ENCODE data around the gene APCDD1L. TPM values are rescaled to one million over a fixed set of nuclear protein-coding genes. Genes with fewer than 3 reads are reported as not detected.

Gene APCDD1L
- total and polyA plus RNA-seq, 4 donors = 1.3 to 14.6 (median 2.0) TPM

- ATAC-seq (ENCODE audit: low FRiP score) = peak; percentile 53
- H3K27ac ChIP-seq (ENCODE audit: low read depth in 1 of 2, low read length in 2 of 2) = no peak overlapping the region
Observed at GRCh38 chr20:58553841-58554240, 38.6 kb upstream of the APCDD1L start.

GRCh38 chr20:58553166-58553696, 38.0 kb upstream of the APCDD1L start:
- no peaks in the 10 kb centered on the region for H3K36me3 ChIP-seq (ENCODE audit: control insufficient read depth in 1 of 2, insufficient read depth in 2 of 2, low read length in 1 of 2)
- H3K27ac ChIP-seq (ENCODE audit: low read depth in 1 of 2, low read length in 2 of 2) = no peak overlapping the region
- intact Hi-C loops (cut with DNase I) = no loop called here
- DNase-seq = no peak
- H3K4me1 ChIP-seq (ENCODE audit: control insufficient read depth in 1 of 2, insufficient read depth in 2 of 2, low read length in 2 of 2) = no peaks in the 10 kb centered on the region
- H3K27me3 ChIP-seq (ENCODE audit: control insufficient read depth in 1 of 2, insufficient read depth in 2 of 2, low read length in 1 of 2) = no peaks in the 10 kb centered on the region
- 98 to 100% methylated on average over 2 of the region's 2 CpGs for WGBS, 2 donors
- H3K9me3 ChIP-seq (ENCODE audit: control insufficient read depth, low read length) = no peaks in the 10 kb centered on the region
- ATAC-seq (ENCODE audit: low FRiP score) = no peak
- H3K4me3 ChIP-seq (ENCODE audit: low read length in 2 of 2) = no peak overlapping the region

More at GRCh38 chr20:58553841-58554240, 38.6 kb upstream of the APCDD1L start:
- Histone ChIP-seq H3K4me3 (ENCODE audit: low read length in 2 of 2) (no peak overlapping the region), H3K27me3 (ENCODE audit: control insufficient read depth in 1 of 2, insufficient read depth in 2 of 2, low read length in 1 of 2) (no peaks in the 10 kb centered on the region), H3K4me1 (ENCODE audit: control insufficient read depth in 1 of 2, insufficient read depth in 2 of 2, low read length in 2 of 2) (no peaks in the 10 kb centered on the region), H3K9me3 (ENCODE audit: control insufficient read depth, low read length) (no peaks in the 10 kb centered on the region), H3K36me3 (ENCODE audit: control insufficient read depth in 1 of 2, insufficient read depth in 2 of 2, low read length in 1 of 2) (no peaks in the 10 kb centered on the region)
- WGBS, 2 donors = 12 to 18% methylated on average over 9 of the region's 9 CpGs
- intact Hi-C loops (cut with DNase I) = no loop called here
- DNase-seq = peak in 1 of 2 donors; percentile 64

GRCh38 chr20:58552366-58552934, 37.3 kb upstream of the APCDD1L start:
- Histone ChIP-seq H3K27me3 (ENCODE audit: control insufficient read depth in 1 of 2, insufficient read depth in 2 of 2, low read length in 1 of 2) (no peaks in the 10 kb centered on the region), H3K9me3 (ENCODE audit: control insufficient read depth, low read length) (no peaks in the 10 kb centered on the region), H3K4me3 (ENCODE audit: low read length in 2 of 2) (no peak overlapping the region), H3K4me1 (ENCODE audit: control insufficient read depth in 1 of 2, insufficient read depth in 2 of 2, low read length in 2 of 2) (no peaks in the 10 kb centered on the region), H3K27ac (ENCODE audit: low read depth in 1 of 2, low read length in 2 of 2) (no peak overlapping the region), H3K36me3 (ENCODE audit: control insufficient read depth in 1 of 2, insufficient read depth in 2 of 2, low read length in 1 of 2) (no peaks in the 10 kb centered on the region)
- ATAC-seq (ENCODE audit: low FRiP score) (no peak), DNase-seq (no peak)
- WGBS, 2 donors = 96 to 98% methylated on average over 11 of the region's 11 CpGs
- intact Hi-C loops (cut with DNase I) = no loop called here

GRCh38 chr20:58551631-58552030, 36.4 kb upstream of the APCDD1L start:
- no peaks in the 10 kb centered on the region for H3K27me3 ChIP-seq (ENCODE audit: control insufficient read depth in 1 of 2, insufficient read depth in 2 of 2, low read length in 1 of 2)
- no peak for DNase-seq
- H3K36me3 ChIP-seq (ENCODE audit: control insufficient read depth in 1 of 2, insufficient read depth in 2 of 2, low read length in 1 of 2) = no peaks in the 10 kb centered on the region
- no peaks in the 10 kb centered on the region for H3K9me3 ChIP-seq (ENCODE audit: control insufficient read depth, low read length)
- ATAC-seq (ENCODE audit: low FRiP score) = no peak
- no peaks in the 10 kb centered on the region for H3K4me1 ChIP-seq (ENCODE audit: control insufficient read depth in 1 of 2, insufficient read depth in 2 of 2, low read length in 2 of 2)
- no peak overlapping the region for H3K4me3 ChIP-seq (ENCODE audit: low read length in 2 of 2)
- no peak overlapping the region for H3K27ac ChIP-seq (ENCODE audit: low read depth in 1 of 2, low read length in 2 of 2)
- 95 to 98% methylated on average over 8 of the region's 8 CpGs for WGBS, 2 donors
- intact Hi-C loops (cut with DNase I) = no loop called here

- intact Hi-C loops (cut with DNase I) = no loop called here
- Histone ChIP-seq H3K4me3 (ENCODE audit: low read length in 2 of 2) (no peak overlapping the region), H3K9me3 (ENCODE audit: control insufficient read depth, low read length) (no peaks in the 10 kb centered on the region), H3K4me1 (ENCODE audit: control insufficient read depth in 1 of 2, insufficient read depth in 2 of 2, low read length in 2 of 2) (no peaks in the 10 kb centered on the region), H3K27me3 (ENCODE audit: control insufficient read depth in 1 of 2, insufficient read depth in 2 of 2, low read length in 1 of 2) (no peaks in the 10 kb centered on the region), H3K36me3 (ENCODE audit: control insufficient read depth in 1 of 2, insufficient read depth in 2 of 2, low read length in 1 of 2) (no peaks in the 10 kb centered on the region), H3K27ac (ENCODE audit: low read depth in 1 of 2, low read length in 2 of 2) (no peak overlapping the region)
- ATAC-seq (ENCODE audit: low FRiP score) (no peak), DNase-seq (no peak)
- WGBS, 2 donors = 48 to 54% methylated on average over 17 of the region's 17 CpGs
Observed at GRCh38 chr20:58550275-58551059, 35.3 kb upstream of the APCDD1L start.

GRCh38 chr20:58549231-58550209, 34.3 kb upstream of the APCDD1L start:
- Histone ChIP-seq H3K27me3 (ENCODE audit: control insufficient read depth in 1 of 2, insufficient read depth in 2 of 2, low read length in 1 of 2) (no peaks in the 10 kb centered on the region), H3K36me3 (ENCODE audit: control insufficient read depth in 1 of 2, insufficient read depth in 2 of 2, low read length in 1 of 2) (no peaks in the 10 kb centered on the region), H3K27ac (ENCODE audit: low read depth in 1 of 2, low read length in 2 of 2) (no peak overlapping the region), H3K9me3 (ENCODE audit: control insufficient read depth, low read length) (no peaks in the 10 kb centered on the region), H3K4me3 (ENCODE audit: low read length in 2 of 2) (no peak overlapping the region), H3K4me1 (ENCODE audit: control insufficient read depth in 1 of 2, insufficient read depth in 2 of 2, low read length in 2 of 2) (no peaks in the 10 kb centered on the region)
- no peak for DNase-seq
- intact Hi-C loops (cut with DNase I) = no loop called here
- 96 to 98% methylated on average over 13 of the region's 13 CpGs for WGBS, 2 donors
- ATAC-seq (ENCODE audit: low FRiP score) = no peak

GRCh38 chr20:58547623-58548475, 32.6 kb upstream of the APCDD1L start:
- intact Hi-C loops (cut with DNase I) = no loop called here
- Histone ChIP-seq H3K36me3 (ENCODE audit: control insufficient read depth in 1 of 2, insufficient read depth in 2 of 2, low read length in 1 of 2) (no peaks in the 10 kb centered on the region), H3K27me3 (ENCODE audit: control insufficient read depth in 1 of 2, insufficient read depth in 2 of 2, low read length in 1 of 2) (no peaks in the 10 kb centered on the region), H3K27ac (ENCODE audit: low read depth in 1 of 2, low read length in 2 of 2) (no peak overlapping the region), H3K4me1 (ENCODE audit: control insufficient read depth in 1 of 2, insufficient read depth in 2 of 2, low read length in 2 of 2) (no peaks in the 10 kb centered on the region), H3K4me3 (ENCODE audit: low read length in 2 of 2) (no peak overlapping the region), H3K9me3 (ENCODE audit: control insufficient read depth, low read length) (no peaks in the 10 kb centered on the region)
- DNase-seq (no peak), ATAC-seq (ENCODE audit: low FRiP score) (no peak)
- WGBS, 2 donors = 68 to 76% methylated on average over 11 of the region's 11 CpGs

All from aorta (tissue), 5 donors.